H1 (cell line): ENCODE results near the gene IFT27. TPM values are rescaled to one million over a fixed set of nuclear protein-coding genes. Genes with fewer than 3 reads are reported as not detected.

Experiments used
- CTCF ChIA-PET: fragments of 300-600 bp; sonication (Branson Sonifier 250); formaldehyde crosslinking; loops from one replicate; lab custom pipeline; 2021; ENCODE audit not compliant: partially characterized antibody; lab: Charles Lee
- POLR2A ChIA-PET: fragments of 300-600 bp; sonication (Branson Sonifier 250); formaldehyde crosslinking; loops from one replicate; lab custom pipeline; 2021; ENCODE audit warnings: inconsistent platforms; ENCODE audit not compliant: partially characterized antibody; lab: Charles Lee
- DNase-seq, 2 experiments: peaks; one replicate each; pipeline versions ENCODE4 v3.0.0 to v3.0.0-alpha.2; 2010 to 2022; ENCODE audit warnings: low spot score in 2 of 2, low read depth in 1 of 2, mixed read lengths in 1 of 2
- FAIRE-seq: peaks from 2 replicates; lab custom pipeline; 2011; peaks lifted over from hg19 to GRCh38; lab: Jason Lieb, UNC
- H2AFZ ChIP-seq: 2 replicates; pipeline ENCODE4 v1.8.1; 2012; ENCODE audit warnings: low read length, inconsistent platforms
- H2AK5ac ChIP-seq: 2 replicates; pipeline ENCODE4 v1.6.1; 2013; ENCODE audit warnings: low read depth, low read length
- H2BK120ac ChIP-seq: replicated peaks from 2 replicates; pipeline ENCODE3; 2013; ENCODE audit warnings: low read depth, low read length, inconsistent platforms
- H2BK12ac ChIP-seq: 2 replicates; pipeline ENCODE4 v1.6.1; 2013; ENCODE audit warnings: low read depth, low read length
- H2BK15ac ChIP-seq: 2 replicates; pipeline ENCODE4 v1.6.1; 2013; ENCODE audit warnings: low read length
- H2BK20ac ChIP-seq: 2 replicates; pipeline ENCODE4 v1.6.1; 2013; ENCODE audit warnings: low read length
- H2BK5ac ChIP-seq: 2 replicates; pipeline ENCODE4 v1.6.1; 2013; ENCODE audit warnings: low read depth, low read length
- H3K14ac ChIP-seq: 2 replicates; pipeline ENCODE4 v1.6.1; 2013; ENCODE audit warnings: inconsistent platforms; ENCODE audit not compliant: insufficient read length
- H3K18ac ChIP-seq: 2 replicates; pipeline ENCODE4 v1.6.1; 2013; ENCODE audit warnings: low read length; ENCODE audit errors: extremely low read depth
- H3K23ac ChIP-seq: 2 replicates; pipeline ENCODE4 v1.6.1; 2013; ENCODE audit warnings: inconsistent platforms; ENCODE audit not compliant: insufficient read length
- H3K23me2 ChIP-seq: 2 replicates; pipeline ENCODE4 v1.6.1; 2013; ENCODE audit warnings: low read depth, low read length
- H3K27ac ChIP-seq: 2 replicates; pipeline ENCODE4 v1.6.1; 2011; ENCODE audit warnings: low read depth, low read length, inconsistent platforms
- H3K27me3 ChIP-seq, 4 experiments: replicated peaks in 1 of 4; 1 replicate in 1 of 4; 2 replicates in 3 of 4; pipeline versions ENCODE4 v1.6.1 to v1.8.1; 2011 to 2013; ENCODE audit warnings: low read length in 3 of 4, mild to moderate bottlenecking in 3 of 4, inconsistent platforms in 2 of 4, mixed read lengths in 2 of 4, moderate library complexity in 1 of 4; ENCODE audit not compliant: control insufficient read depth in 3 of 4, insufficient read depth in 3 of 4; ENCODE audit errors: extremely low read depth in 1 of 4
- H3K36me3 ChIP-seq, 4 experiments: 2 replicates each; pipeline versions ENCODE4 v1.6.1 to v1.8.1; 2011 to 2013; ENCODE audit warnings: mild to moderate bottlenecking in 4 of 4, low read length in 3 of 4, moderate library complexity in 2 of 4, control low read depth in 1 of 4, inconsistent platforms in 1 of 4; ENCODE audit not compliant: insufficient read depth in 4 of 4, control insufficient read depth in 2 of 4
- H3K4ac ChIP-seq: replicated peaks from 2 replicates; pipeline ENCODE3; 2013; ENCODE audit warnings: low read length, low read depth, mixed read lengths, inconsistent platforms; ENCODE audit not compliant: insufficient read length
- H3K4me1 ChIP-seq, 4 experiments: replicated peaks in 1 of 4; 1 replicate in 1 of 4; 2 replicates in 3 of 4; pipeline versions ENCODE4 v1.6.1 to v1.8.1; 2011 to 2013; ENCODE audit warnings: low read length in 3 of 4, inconsistent platforms in 2 of 4, mixed read lengths in 1 of 4; ENCODE audit not compliant: insufficient read depth in 4 of 4, control insufficient read depth in 3 of 4
- H3K4me2 ChIP-seq, 2 experiments: 2 replicates each; pipeline versions ENCODE4 v1.6.1 to v1.8.1; 2011 to 2013; ENCODE audit warnings: low read depth in 2 of 2, low read length in 2 of 2, control low read depth in 1 of 2, inconsistent platforms in 1 of 2, mild to moderate bottlenecking in 1 of 2; ENCODE audit not compliant: insufficient read depth in 1 of 2
- H3K4me3 ChIP-seq, 4 experiments: fragments of 200-600, 300-600 bp in 1 of 4; sonication (generic), shearing (Covaris generic), sonication (Bioruptor Twin) in 1 of 4; 2 replicates each; pipeline versions ENCODE4 v1.5.1 to v1.8.1; 2011 to 2016; ENCODE audit warnings: low read length in 4 of 4, low read depth in 3 of 4, control low read depth in 2 of 4, inconsistent platforms in 2 of 4, mild to moderate bottlenecking in 2 of 4, mixed read lengths in 1 of 4, moderate library complexity in 1 of 4; ENCODE audit not compliant: insufficient read depth in 2 of 4; ENCODE audit errors: extremely low read depth in 1 of 4
- H3K56ac ChIP-seq: replicated peaks from 2 replicates; pipeline ENCODE3; 2013; ENCODE audit warnings: low read depth, mild to moderate bottlenecking, mixed read lengths, low read length, inconsistent platforms; ENCODE audit not compliant: insufficient read length
- H3K79me1 ChIP-seq: 2 replicates; pipeline ENCODE4 v1.6.1; 2013; ENCODE audit warnings: low read depth, low read length, control low read depth
- H3K79me2 ChIP-seq, 2 experiments: 2 replicates each; pipeline versions ENCODE4 v1.6.1 to v1.8.1; 2012 to 2013; ENCODE audit warnings: low read length in 2 of 2, mild to moderate bottlenecking in 2 of 2, inconsistent platforms in 1 of 2; ENCODE audit not compliant: insufficient read depth in 2 of 2, control insufficient read depth in 1 of 2
- H3K9ac ChIP-seq, 4 experiments: replicated peaks in 1 of 4; 1 replicate in 1 of 4; 2 replicates in 3 of 4; pipeline versions ENCODE4 v1.6.1 to v1.8.1; 2011 to 2013; ENCODE audit warnings: low read depth in 3 of 4, low read length in 3 of 4, control low read depth in 2 of 4, mild to moderate bottlenecking in 2 of 4, moderate library complexity in 2 of 4, inconsistent platforms in 1 of 4; ENCODE audit errors: extremely low read depth in 1 of 4
- H3K9me3 ChIP-seq, 2 experiments: 2 replicates each; pipeline versions ENCODE4 v1.6.1 to v1.8.1; 2012 to 2013; ENCODE audit warnings: mild to moderate bottlenecking in 2 of 2, moderate library complexity in 2 of 2, control low read depth in 1 of 2, inconsistent platforms in 1 of 2, low read depth in 1 of 2, low read length in 1 of 2, mixed read lengths in 1 of 2; ENCODE audit not compliant: insufficient read depth in 2 of 2
- H4K20me1 ChIP-seq, 2 experiments: replicated peaks in 1 of 2; 2 replicates each; pipeline versions ENCODE3 to v1.8.1; 2011 to 2013; ENCODE audit warnings: inconsistent platforms in 2 of 2, low read length in 2 of 2, mild to moderate bottlenecking in 1 of 2; ENCODE audit not compliant: insufficient read depth in 2 of 2, control insufficient read depth in 1 of 2
- H4K5ac ChIP-seq: 2 replicates; pipeline ENCODE4 v1.6.1; 2013; ENCODE audit warnings: low read length, low read depth, mixed read lengths, inconsistent platforms; ENCODE audit not compliant: insufficient read length
- H4K8ac ChIP-seq: 2 replicates; pipeline ENCODE4 v1.8.0; 2013; ENCODE audit warnings: mild to moderate bottlenecking, moderate library complexity, low read length, inconsistent platforms; ENCODE audit not compliant: insufficient read depth; ENCODE audit errors: extremely low read depth
- H4K91ac ChIP-seq: replicated peaks from 2 replicates; pipeline ENCODE3; 2013; ENCODE audit warnings: low read length, mixed read lengths, inconsistent platforms; ENCODE audit not compliant: insufficient read length
- BACH1 ChIP-seq: IDR thresholded peaks from 2 replicates; pipeline ENCODE4 v1.6.1; 2012; ENCODE audit warnings: low read length, improper control_type of control experiment
- BRCA1 ChIP-seq: IDR thresholded peaks from 2 replicates; pipeline ENCODE4 v1.6.1; 2012; ENCODE audit warnings: low read depth, low read length, improper control_type of control experiment
- CBX5 ChIP-seq: fragments of 300-800, 300-1000 bp; sonication (generic); IDR thresholded peaks from 2 replicates; pipeline ENCODE4 v1.7.1; 2016; ENCODE audit warnings: antibody characterized with exemption, low read length, low read depth
- GTF2F1 ChIP-seq: IDR thresholded peaks from 2 replicates; pipeline ENCODE4 v1.6.1; 2012; ENCODE audit warnings: low read depth, low read length, improper control_type of control experiment, borderline replicate concordance
- KDM1A ChIP-seq: fragments of 200-600, 300-600 bp; sonication (generic); IDR thresholded peaks from 2 replicates; pipeline ENCODE4 v1.7.1; 2016; ENCODE audit warnings: mild to moderate bottlenecking, low read length, borderline replicate concordance
- KDM5A ChIP-seq: fragments of 200-600 bp; IDR thresholded peaks from 2 replicates; pipeline ENCODE4 v1.7.1; 2012; ENCODE audit warnings: mild to moderate bottlenecking, low read length, inconsistent platforms, mixed read lengths
- RXRA ChIP-seq: IDR thresholded peaks from 2 replicates; pipeline ENCODE4 v1.6.1; 2011; ENCODE audit warnings: low read depth, mild to moderate bottlenecking, low read length, moderate library complexity; ENCODE audit not compliant: insufficient read depth
- SP2 ChIP-seq: IDR thresholded peaks from 2 replicates; pipeline ENCODE4 v1.6.1; 2012; ENCODE audit warnings: mild to moderate bottlenecking, low read length, inconsistent platforms
- SUZ12 ChIP-seq: fragments of 200-600 bp; sonication (generic); IDR thresholded peaks from 2 replicates; pipeline ENCODE4 v1.6.1; 2012; ENCODE audit warnings: mild to moderate bottlenecking, inconsistent platforms, low read length, moderate library complexity, mixed read lengths
- TBP ChIP-seq: IDR thresholded peaks from 2 replicates; pipeline ENCODE4 v1.6.1; 2011; ENCODE audit warnings: low read depth, low read length, improper control_type of control experiment
- YY1 ChIP-seq: IDR thresholded peaks from 2 replicates; pipeline ENCODE4 v1.6.1; 2011; ENCODE audit warnings: low read depth, mild to moderate bottlenecking, low read length
- WGBS, 2 experiments: shearing (Covaris generic) in 1 of 2; methylation state at CpG; one replicate each; pipeline versions ENCODE4 v1.1.6 to v1.1.7; 2013 to 2015; ENCODE audit warnings: low lambda C conversion rate in 2 of 2, mixed read lengths in 2 of 2, inconsistent platforms in 1 of 2, low coverage in 1 of 2, missing lambda C conversion rate in 1 of 2; ENCODE audit not compliant: insufficient replicate concordance in 2 of 2, insufficient coverage in 1 of 2, insufficient read length in 1 of 2; ENCODE audit errors: extremely low coverage in 1 of 2, missing lambda C conversion rate in 1 of 2; 5-methylcytosine and 5-hydroxymethylcytosine counted together
- polyA plus RNA-seq, 7 experiments: library from polyadenylated mRNA; depleted of rRNA in 3 of 7; stranded (reverse) in 5 of 7; unstranded in 2 of 7; fragments of >200 nt in 5 of 7; fragments of 200-250 nt in 2 of 7; gene quantifications; 1 replicate in 5 of 7; 2 replicates in 1 of 7; 4 replicates in 1 of 7; pipeline versions ENCODE4 v1.2.1 to v1.2.3, GENCODE V29; 2011 to 2013; ENCODE audit warnings: missing spikeins in 2 of 7, mixed read lengths in 2 of 7
- total RNA-seq: library from RNA; stranded (reverse); fragmentation: NEBNext Ultra II Directional; extraction: Animal tissue kit (Norgen Biotek cat#: 25700); gene quantifications from 2 replicates; pipeline ENCODE4 v1.2.1, GENCODE V29; 2021

IFT27 gene
- total and polyA plus RNA-seq, 2 of the 8 experiments (the other 6 are each of a cell fraction or from before 2014, with no cell fraction given): 36.4 to 46.2 TPM

- H3K4me1 ChIP-seq: peaks cover 0 to 11% (median 6%) of the 10 kb centered on the region in 4 experiments; a peak in 6 of 7 replicates
- DNase-seq: no peak
- FAIRE-seq: no peak
- peak overlapping the region in 1 of 4 experiments; percentile 8; a peak in 2 of 7 replicates for H3K9ac ChIP-seq
- peak overlapping the region; percentile 94 for H2BK15ac ChIP-seq
- peak overlapping the region; percentile 73 for H2BK5ac ChIP-seq
- peak overlapping the region; percentile 99 for H2BK12ac ChIP-seq
- 83% methylated on average over 2 of the region's 2 CpGs; no CpG with 5 or more reads in 1 of the 2 experiments for WGBS, 2 experiments
- H4K5ac ChIP-seq: no peak overlapping the region
- peaks cover 10% of the 10 kb centered on the region; the same call in 1 of the 2 replicates for H3K23me2 ChIP-seq
- no peaks in the 10 kb centered on the region; a peak in 2 of 7 replicates for H3K27me3 ChIP-seq
- no peak overlapping the region for H3K4me3 ChIP-seq
- ChIA-PET CTCF (interaction anchor here (0.7 kb wide), 1 partner anchor 29 kb away, joined by 3 read pairs; no protein-coding TSS in a partner anchor), POLR2A (no interaction called here)
- no peak overlapping the region for H2AFZ ChIP-seq
- H4K20me1 ChIP-seq: peaks cover 0 to 6% of the 10 kb centered on the region in 2 experiments
- H3K36me3 ChIP-seq: no peaks in the 10 kb centered on the region
- peak overlapping the region; percentile 45 for H3K4ac ChIP-seq
- H3K18ac ChIP-seq: no peak overlapping the region
- no peaks in the 10 kb centered on the region for H3K79me1 ChIP-seq
- H4K8ac ChIP-seq: no peak overlapping the region; the same call in 1 of the 2 replicates
- no peak overlapping the region for H3K14ac ChIP-seq
- H2BK20ac ChIP-seq: peak overlapping the region; percentile 91
- H3K9me3 ChIP-seq: no peaks in the 10 kb centered on the region
- H4K91ac ChIP-seq: peak overlapping the region; percentile 68
- no peak overlapping the region for H2BK120ac ChIP-seq
- H3K79me2 ChIP-seq: no peaks in the 10 kb centered on the region
- no peak overlapping the region for H3K23ac ChIP-seq
- peak overlapping the region; percentile 77; the same call in 1 of the 2 replicates for H2AK5ac ChIP-seq
- no peak overlapping the region for H3K4me2 ChIP-seq
- H3K27ac ChIP-seq: no peak overlapping the region
- peak overlapping the region; percentile 99 for H3K56ac ChIP-seq
- no peak for TF ChIP-seq KDM1A
- TF ChIP-seq CBX5: no peak
- TF ChIP-seq SP2: no peak
- no peak for TF ChIP-seq KDM5A
- no peak for TF ChIP-seq BACH1
- TF ChIP-seq TBP: no peak
- TF ChIP-seq YY1: no peak
- TF ChIP-seq GTF2F1: no peak
- no peak for TF ChIP-seq SUZ12
- no peak for TF ChIP-seq RXRA
- TF ChIP-seq BRCA1: no peak
Observed at GRCh38 chr22:36824655-36825054, 48.7 kb upstream of the IFT27 start.
